Erythroblast (primary cell): ENCODE measurements around the gene EYS.
"Not testable (repeated sequence)": the region's sequence is repeated elsewhere in the genome, so short reads cannot be mapped to it uniquely, and the experiment has no call there.

Experiments
- DNase-seq, 2 experiments: peaks; one replicate each; lab custom pipeline; 2025; lab: John Stamatoyannopoulos, UW
- GATA1 ChIP-seq: IDR thresholded peaks from 2 replicates; pipeline ENCODE4 v1.6.1; 2011; ENCODE audit warnings: low read depth, mild to moderate bottlenecking, control low read depth, low read length, moderate library complexity
- POLR2A ChIP-seq: IDR thresholded peaks from 2 replicates; pipeline ENCODE4 v1.6.1; 2011; ENCODE audit warnings: mild to moderate bottlenecking, low read length

Gene EYS

GRCh38 chr6:63750400-63750799 is 1956.6 kb downstream of the EYS start:
- DNase-seq = no peak

GRCh38 chr6:63745784-63746183 is 1961.2 kb downstream of the EYS start:
- TF ChIP-seq POLR2A (no peak), GATA1 (no peak)
- no peak for DNase-seq

More at GRCh38 chr6:63750400-63750799, 1956.6 kb downstream of the EYS start:
- no peak for TF ChIP-seq POLR2A
- no peak for TF ChIP-seq GATA1

- no peak for TF ChIP-seq POLR2A
- no peak for TF ChIP-seq GATA1
- no peak for DNase-seq
These were observed 1962.2 kb downstream of the EYS start for GRCh38 chr6:63744810-63745209.

GRCh38 chr6:63743691-63744090 is 1963.3 kb downstream of the EYS start:
- TF ChIP-seq GATA1 = no peak
- TF ChIP-seq POLR2A = no peak
- no peak for DNase-seq

- no peak for TF ChIP-seq POLR2A
- no peak for DNase-seq
These were observed 1965.0 kb downstream of the EYS start for GRCh38 chr6:63742060-63742459.

- TF ChIP-seq POLR2A = no peak
- TF ChIP-seq GATA1 = no peak
- no peak for DNase-seq
These were observed 1966.3 kb downstream of the EYS start for GRCh38 chr6:63740709-63741108.

GRCh38 chr6:63739094-63739687 is 1967.8 kb downstream of the EYS start:
- no peak for TF ChIP-seq POLR2A
- no peak for TF ChIP-seq GATA1
- no peak for DNase-seq

GRCh38 chr6:63738190-63738589 is 1968.8 kb downstream of the EYS start:
- DNase-seq = not testable (repeated sequence)

- no peak for DNase-seq
- TF ChIP-seq GATA1 (no peak), POLR2A (no peak)
These were observed 1972.1 kb downstream of the EYS start for GRCh38 chr6:63734923-63735322.

GRCh38 chr6:63732336-63732735 is 1974.7 kb downstream of the EYS start:
- no peak for DNase-seq
- TF ChIP-seq GATA1 (no peak), POLR2A (no peak)

GRCh38 chr6:63731930-63732329 is 1975.1 kb downstream of the EYS start:
- TF ChIP-seq POLR2A = no peak
- no peak for DNase-seq

- no peak for DNase-seq
- no peak for TF ChIP-seq GATA1
- no peak for TF ChIP-seq POLR2A
These were observed 1976.7 kb downstream of the EYS start for GRCh38 chr6:63730311-63730710.

GRCh38 chr6:63724721-63725120 is 1982.3 kb downstream of the EYS start:
- DNase-seq = no peak
- TF ChIP-seq POLR2A = no peak
- no peak for TF ChIP-seq GATA1

- TF ChIP-seq GATA1 = no peak
- no peak for TF ChIP-seq POLR2A
- no peak for DNase-seq
These were observed 1985.8 kb downstream of the EYS start for GRCh38 chr6:63721181-63721580.

GRCh38 chr6:63716169-63716568 is 1990.9 kb downstream of the EYS start:
- TF ChIP-seq POLR2A = no peak
- no peak for DNase-seq
